GM18517 (cell line): ENCODE measurements around the gene IQCK.
"Not testable (repeated sequence)": the region's sequence is repeated elsewhere in the genome, so short reads cannot be mapped to it uniquely, and the experiment has no call there.

Experiments used
- ATAC-seq: cut with Tn5 transposase; IDR thresholded peaks from one replicate; pipeline ENCODE4 v1.9.1; 2021; ENCODE audit warnings: mild to moderate bottlenecking, moderate library complexity; ENCODE audit not compliant: unreplicated experiment

IQCK gene

GRCh38 chr16:19715566-19715965 is 2.5 kb upstream of the IQCK start:
- no peak for ATAC-seq

GRCh38 chr16:19716183-19716582 is 1.9 kb upstream of the IQCK start:
- ATAC-seq: no peak

GRCh38 chr16:19716728-19717127 is 1.3 kb upstream of the IQCK start:
- ATAC-seq: not testable (repeated sequence)

- no peak for ATAC-seq
Measured at GRCh38 chr16:19717314-19717713, 757 bp upstream of the IQCK start.

GRCh38 chr16:19718624-19718965 is 524 bp downstream of the IQCK start:
- ATAC-seq: no peak

GRCh38 chr16:19722269-19722952 is 4.3 kb downstream of the IQCK start:
- no peak for ATAC-seq

- no peak for ATAC-seq
Measured at GRCh38 chr16:19722981-19723380, 4.9 kb downstream of the IQCK start.

- ATAC-seq: no peak
Measured at GRCh38 chr16:19728636-19728965, 10.5 kb downstream of the IQCK start.

- no peak for ATAC-seq
Measured at GRCh38 chr16:19733551-19733950, 15.5 kb downstream of the IQCK start.

- ATAC-seq: no peak
Measured at GRCh38 chr16:19735074-19735867, 17.2 kb downstream of the IQCK start.

- ATAC-seq: no peak
Measured at GRCh38 chr16:19737306-19738038, 19.4 kb downstream of the IQCK start.

GRCh38 chr16:19741354-19741753 is 23.3 kb downstream of the IQCK start:
- ATAC-seq: no peak

- no peak for ATAC-seq
Measured at GRCh38 chr16:19743816-19744159, 25.7 kb downstream of the IQCK start.

GRCh38 chr16:19744670-19745069 is 26.6 kb downstream of the IQCK start:
- ATAC-seq: no peak

- ATAC-seq: no peak
Measured at GRCh38 chr16:19745286-19746010, 27.4 kb downstream of the IQCK start.

GRCh38 chr16:19746561-19746960 is 28.5 kb downstream of the IQCK start:
- ATAC-seq: no peak

GRCh38 chr16:19748389-19749168 is 30.5 kb downstream of the IQCK start:
- no peak for ATAC-seq

- ATAC-seq: no peak
Measured at GRCh38 chr16:19749571-19750080, 31.6 kb downstream of the IQCK start.

- ATAC-seq: no peak
Measured at GRCh38 chr16:19751478-19752385, 33.7 kb downstream of the IQCK start.
